Measurements from ENCODE around the gene ARHGDIB. TPM values are rescaled to one million over a fixed set of nuclear protein-coding genes. Genes with fewer than 3 reads are reported as not detected.

The ARHGDIB gene
- total RNA-seq, 2 experiments from 2014 or later: 569 to 737 TPM

- Histone ChIP-seq H3K4me1 (ENCODE audit: insufficient read depth, low read length, poor library complexity, severe bottlenecking) (no peaks in the 10 kb centered on the region), H2AFZ (ENCODE audit: low read length) (no peak overlapping the region), H3K27ac (ENCODE audit: low read depth, low read length, poor library complexity, severe bottlenecking) (no peak overlapping the region), H3K79me2 (ENCODE audit: insufficient read depth, low read depth, low read length) (no peaks in the 10 kb centered on the region), H3K4me2 (ENCODE audit: low read length) (no peak overlapping the region), H4K20me1 (ENCODE audit: insufficient read depth, low read length) (no peaks in the 10 kb centered on the region), H3K9me2 (ENCODE audit: insufficient read depth, low read length) (no peaks in the 10 kb centered on the region), H3K4me3 (ENCODE audit: low read depth, low read length, poor library complexity, severe bottlenecking) (no peak overlapping the region), H3K36me3 (ENCODE audit: insufficient read depth, low read length) (no peaks in the 10 kb centered on the region), H3K9me3 (ENCODE audit: low read length) (no peaks in the 10 kb centered on the region)
- no peak for DNase-seq (ENCODE audit: low spot score)
- ChIA-PET CTCF (ENCODE audit: unreplicated experiment) (no interaction called here), POLR2A (interaction anchor here (1.1 kb wide), 1 partner anchor 15 kb away, joined by 3 read pairs; no protein-coding TSS in a partner anchor)
- no peak for TF ChIP-seq EZH2phosphoT487 (IDR thresholded peaks at IDR 0.05; ENCODE audit: borderline replicate concordance, low read depth, low read length)
- TF ChIP-seq, protein P1, sequence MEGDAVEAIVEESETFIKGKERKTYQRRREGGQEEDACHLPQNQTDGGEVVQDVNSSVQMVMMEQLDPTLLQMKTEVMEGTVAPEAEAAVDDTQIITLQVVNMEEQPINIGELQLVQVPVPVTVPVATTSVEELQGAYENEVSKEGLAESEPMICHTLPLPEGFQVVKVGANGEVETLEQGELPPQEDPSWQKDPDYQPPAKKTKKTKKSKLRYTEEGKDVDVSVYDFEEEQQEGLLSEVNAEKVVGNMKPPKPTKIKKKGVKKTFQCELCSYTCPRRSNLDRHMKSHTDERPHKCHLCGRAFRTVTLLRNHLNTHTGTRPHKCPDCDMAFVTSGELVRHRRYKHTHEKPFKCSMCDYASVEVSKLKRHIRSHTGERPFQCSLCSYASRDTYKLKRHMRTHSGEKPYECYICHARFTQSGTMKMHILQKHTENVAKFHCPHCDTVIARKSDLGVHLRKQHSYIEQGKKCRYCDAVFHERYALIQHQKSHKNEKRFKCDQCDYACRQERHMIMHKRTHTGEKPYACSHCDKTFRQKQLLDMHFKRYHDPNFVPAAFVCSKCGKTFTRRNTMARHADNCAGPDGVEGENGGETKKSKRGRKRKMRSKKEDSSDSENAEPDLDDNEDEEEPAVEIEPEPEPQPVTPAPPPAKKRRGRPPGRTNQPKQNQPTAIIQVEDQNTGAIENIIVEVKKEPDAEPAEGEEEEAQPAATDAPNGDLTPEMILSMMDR (conservative IDR thresholded peaks at IDR 0.05; ENCODE audit: low read length): no peak
- intact Hi-C loops (cut with micrococcal nuclease; ENCODE audit: unreplicated experiment): no loop called here
- no TSS peak for BruUV-seq (replicated peaks)
Measured at GRCh38 chr12:15001733-15002382, 40.5 kb upstream of the ARHGDIB start.

GRCh38 chr12:15000575-15000974, 39.2 kb upstream of the ARHGDIB start:
- Histone ChIP-seq H3K4me2 (ENCODE audit: low read length) (no peak overlapping the region), H3K4me3 (ENCODE audit: low read depth, low read length, poor library complexity, severe bottlenecking) (no peak overlapping the region), H3K27ac (ENCODE audit: low read depth, low read length, poor library complexity, severe bottlenecking) (no peak overlapping the region), H3K4me1 (ENCODE audit: insufficient read depth, low read length, poor library complexity, severe bottlenecking) (peaks cover 2% of the 10 kb centered on the region), H2AFZ (ENCODE audit: low read length) (no peak overlapping the region), H3K9me2 (ENCODE audit: insufficient read depth, low read length) (no peaks in the 10 kb centered on the region), H3K36me3 (ENCODE audit: insufficient read depth, low read length) (no peaks in the 10 kb centered on the region), H3K79me2 (ENCODE audit: insufficient read depth, low read depth, low read length) (no peaks in the 10 kb centered on the region), H3K9me3 (ENCODE audit: low read length) (no peaks in the 10 kb centered on the region), H4K20me1 (ENCODE audit: insufficient read depth, low read length) (no peaks in the 10 kb centered on the region)
- CTCF ChIA-PET (ENCODE audit: unreplicated experiment): no interaction called here
- POLR2A ChIA-PET: interaction anchor here (0.6 to 0.7 kb wide), 3 partner anchors 23 to 157 kb away, joined by 3 to 4 read pairs (median 3); no protein-coding TSS in a partner anchor
- TF ChIP-seq, protein P1 (conservative IDR thresholded peaks at IDR 0.05; ENCODE audit: low read length): no peak
- no peak for TF ChIP-seq EZH2phosphoT487 (IDR thresholded peaks at IDR 0.05; ENCODE audit: borderline replicate concordance, low read depth, low read length)
- no peak for DNase-seq (ENCODE audit: low spot score)
- intact Hi-C loops (cut with micrococcal nuclease; ENCODE audit: unreplicated experiment): no loop called here
- no TSS peak for BruUV-seq (replicated peaks)

GRCh38 chr12:14999695-15000365, 38.4 kb upstream of the ARHGDIB start:
- Histone ChIP-seq H4K20me1 (ENCODE audit: insufficient read depth, low read length) (no peaks in the 10 kb centered on the region), H3K4me2 (ENCODE audit: low read length) (no peak overlapping the region), H2AFZ (ENCODE audit: low read length) (no peak overlapping the region), H3K4me1 (ENCODE audit: insufficient read depth, low read length, poor library complexity, severe bottlenecking) (peaks cover 9% of the 10 kb centered on the region), H3K4me3 (ENCODE audit: low read depth, low read length, poor library complexity, severe bottlenecking) (no peak overlapping the region), H3K79me2 (ENCODE audit: insufficient read depth, low read depth, low read length) (no peaks in the 10 kb centered on the region), H3K9me2 (ENCODE audit: insufficient read depth, low read length) (no peaks in the 10 kb centered on the region), H3K27ac (ENCODE audit: low read depth, low read length, poor library complexity, severe bottlenecking) (no peak overlapping the region), H3K36me3 (ENCODE audit: insufficient read depth, low read length) (no peaks in the 10 kb centered on the region), H3K9me3 (ENCODE audit: low read length) (no peaks in the 10 kb centered on the region)
- no TSS peak for BruUV-seq (replicated peaks)
- TF ChIP-seq, protein P1 (conservative IDR thresholded peaks at IDR 0.05; ENCODE audit: low read length): no peak
- no peak for TF ChIP-seq EZH2phosphoT487 (IDR thresholded peaks at IDR 0.05; ENCODE audit: borderline replicate concordance, low read depth, low read length)
- POLR2A ChIA-PET: interaction anchor here (0.6 to 0.7 kb wide), 4 partner anchors 43 to 158 kb away, joined by 3 to 4 read pairs (median 3); no protein-coding TSS in a partner anchor
- no peak for DNase-seq (ENCODE audit: low spot score)
- CTCF ChIA-PET (ENCODE audit: unreplicated experiment): no interaction called here
- intact Hi-C loops (cut with micrococcal nuclease; ENCODE audit: unreplicated experiment): loop anchor here (2.0 to 5.0 kb wide), 3 partner anchors 63 to 522 kb away; partner anchors contain the start of gene ERP27

Data from OCI-LY7 (cell line).